ENCODE data around the gene FYTTD1.

DNA sequence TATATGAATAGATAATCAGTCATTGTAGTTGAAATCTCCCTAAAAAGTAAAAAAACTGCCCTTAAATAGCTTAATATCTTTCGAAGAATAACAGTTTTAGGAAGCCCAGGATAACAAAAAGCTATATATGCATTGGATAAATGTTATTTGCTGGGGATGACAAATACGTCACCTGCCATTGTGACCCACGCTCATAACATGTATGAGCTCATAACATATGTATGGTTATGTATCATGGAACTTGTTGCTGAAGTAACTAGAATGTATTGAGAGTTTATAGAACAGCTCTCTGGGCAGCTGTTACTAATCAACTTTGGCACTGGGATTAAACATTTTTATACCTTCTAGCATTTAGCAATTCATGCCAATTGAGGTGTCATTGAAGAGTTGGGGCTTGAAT lies 39.6 kb downstream of the FYTTD1 start:
- TF ChIP-seq, protein P1, sequence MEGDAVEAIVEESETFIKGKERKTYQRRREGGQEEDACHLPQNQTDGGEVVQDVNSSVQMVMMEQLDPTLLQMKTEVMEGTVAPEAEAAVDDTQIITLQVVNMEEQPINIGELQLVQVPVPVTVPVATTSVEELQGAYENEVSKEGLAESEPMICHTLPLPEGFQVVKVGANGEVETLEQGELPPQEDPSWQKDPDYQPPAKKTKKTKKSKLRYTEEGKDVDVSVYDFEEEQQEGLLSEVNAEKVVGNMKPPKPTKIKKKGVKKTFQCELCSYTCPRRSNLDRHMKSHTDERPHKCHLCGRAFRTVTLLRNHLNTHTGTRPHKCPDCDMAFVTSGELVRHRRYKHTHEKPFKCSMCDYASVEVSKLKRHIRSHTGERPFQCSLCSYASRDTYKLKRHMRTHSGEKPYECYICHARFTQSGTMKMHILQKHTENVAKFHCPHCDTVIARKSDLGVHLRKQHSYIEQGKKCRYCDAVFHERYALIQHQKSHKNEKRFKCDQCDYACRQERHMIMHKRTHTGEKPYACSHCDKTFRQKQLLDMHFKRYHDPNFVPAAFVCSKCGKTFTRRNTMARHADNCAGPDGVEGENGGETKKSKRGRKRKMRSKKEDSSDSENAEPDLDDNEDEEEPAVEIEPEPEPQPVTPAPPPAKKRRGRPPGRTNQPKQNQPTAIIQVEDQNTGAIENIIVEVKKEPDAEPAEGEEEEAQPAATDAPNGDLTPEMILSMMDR (IDR thresholded peaks at IDR 0.05): no peak
- TF ChIP-seq HOXB13 (CRISPR knock-in tag; IDR thresholded peaks at IDR 0.05; ENCODE audit: low read depth) (no peak), RNF2 (IDR thresholded peaks at IDR 0.05; ENCODE audit: borderline replicate concordance, low read depth) (no peak)
- TF ChIP-seq, protein P2, sequence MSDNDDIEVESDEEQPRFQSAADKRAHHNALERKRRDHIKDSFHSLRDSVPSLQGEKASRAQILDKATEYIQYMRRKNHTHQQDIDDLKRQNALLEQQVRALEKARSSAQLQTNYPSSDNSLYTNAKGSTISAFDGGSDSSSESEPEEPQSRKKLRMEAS (IDR thresholded peaks at IDR 0.05): no peak
- TF ChIP-seq, protein P3, sequence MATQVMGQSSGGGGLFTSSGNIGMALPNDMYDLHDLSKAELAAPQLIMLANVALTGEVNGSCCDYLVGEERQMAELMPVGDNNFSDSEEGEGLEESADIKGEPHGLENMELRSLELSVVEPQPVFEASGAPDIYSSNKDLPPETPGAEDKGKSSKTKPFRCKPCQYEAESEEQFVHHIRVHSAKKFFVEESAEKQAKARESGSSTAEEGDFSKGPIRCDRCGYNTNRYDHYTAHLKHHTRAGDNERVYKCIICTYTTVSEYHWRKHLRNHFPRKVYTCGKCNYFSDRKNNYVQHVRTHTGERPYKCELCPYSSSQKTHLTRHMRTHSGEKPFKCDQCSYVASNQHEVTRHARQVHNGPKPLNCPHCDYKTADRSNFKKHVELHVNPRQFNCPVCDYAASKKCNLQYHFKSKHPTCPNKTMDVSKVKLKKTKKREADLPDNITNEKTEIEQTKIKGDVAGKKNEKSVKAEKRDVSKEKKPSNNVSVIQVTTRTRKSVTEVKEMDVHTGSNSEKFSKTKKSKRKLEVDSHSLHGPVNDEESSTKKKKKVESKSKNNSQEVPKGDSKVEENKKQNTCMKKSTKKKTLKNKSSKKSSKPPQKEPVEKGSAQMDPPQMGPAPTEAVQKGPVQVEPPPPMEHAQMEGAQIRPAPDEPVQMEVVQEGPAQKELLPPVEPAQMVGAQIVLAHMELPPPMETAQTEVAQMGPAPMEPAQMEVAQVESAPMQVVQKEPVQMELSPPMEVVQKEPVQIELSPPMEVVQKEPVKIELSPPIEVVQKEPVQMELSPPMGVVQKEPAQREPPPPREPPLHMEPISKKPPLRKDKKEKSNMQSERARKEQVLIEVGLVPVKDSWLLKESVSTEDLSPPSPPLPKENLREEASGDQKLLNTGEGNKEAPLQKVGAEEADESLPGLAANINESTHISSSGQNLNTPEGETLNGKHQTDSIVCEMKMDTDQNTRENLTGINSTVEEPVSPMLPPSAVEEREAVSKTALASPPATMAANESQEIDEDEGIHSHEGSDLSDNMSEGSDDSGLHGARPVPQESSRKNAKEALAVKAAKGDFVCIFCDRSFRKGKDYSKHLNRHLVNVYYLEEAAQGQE (IDR thresholded peaks at IDR 0.05): no peak

Data from A549 (cell line).